ENCODE results near the gene ADAM33. TPM values are rescaled to one million over a fixed set of nuclear protein-coding genes. Genes with fewer than 3 reads are reported as not detected.

Gene ADAM33
- total RNA-seq, 1 experiment from 2014 or later = not detected

- no peaks in the 10 kb centered on the region for H3K9me3 ChIP-seq (ENCODE audit: insufficient read depth, low read depth)
- no peaks in the 10 kb centered on the region for H3K27me3 ChIP-seq (ENCODE audit: insufficient read depth, low read depth)
- no peak for DNase-seq
- TF ChIP-seq EZH2 (IDR thresholded peaks at IDR 0.05; ENCODE audit: low read depth) (no peak), CTCF (conservative IDR thresholded peaks at IDR 0.05) (no peak)
- no peak overlapping the region for H2AFZ ChIP-seq
- no peak overlapping the region for H3K27ac ChIP-seq
- H3K4me2 ChIP-seq = no peak overlapping the region
- H4K20me1 ChIP-seq (ENCODE audit: insufficient read depth) = no peaks in the 10 kb centered on the region
- H3K4me3 ChIP-seq = no peak overlapping the region
- no peaks in the 10 kb centered on the region for H3K4me1 ChIP-seq (replicated peaks; ENCODE audit: insufficient read depth)
- intact Hi-C loops (cut with micrococcal nuclease; ENCODE audit: unreplicated experiment) = no loop called here
- H3K9me2 ChIP-seq (ENCODE audit: insufficient read depth) = no peaks in the 10 kb centered on the region
- ChIA-PET POLR2A (ENCODE audit: unreplicated experiment) (no interaction called here), CTCF (no interaction called here)
- H3K36me3 ChIP-seq (ENCODE audit: low read depth) = no peaks in the 10 kb centered on the region
- no peaks in the 10 kb centered on the region for H3F3A ChIP-seq (ENCODE audit: insufficient read depth, low read depth)
- no TSS peak for BruUV-seq (replicated peaks)
- H3K79me2 ChIP-seq (ENCODE audit: low read depth) = no peaks in the 10 kb centered on the region
Measured at GRCh38 chr20:3660262-3661059, 21.3 kb downstream of the ADAM33 start.

- TF ChIP-seq CTCF (conservative IDR thresholded peaks at IDR 0.05) (no peak), EZH2 (IDR thresholded peaks at IDR 0.05; ENCODE audit: low read depth) (no peak)
- Histone ChIP-seq H2AFZ (no peak overlapping the region), H3K79me2 (ENCODE audit: low read depth) (no peaks in the 10 kb centered on the region), H3K9me2 (ENCODE audit: insufficient read depth) (no peaks in the 10 kb centered on the region), H3K4me1 (replicated peaks; ENCODE audit: insufficient read depth) (no peaks in the 10 kb centered on the region), H3K9me3 (ENCODE audit: insufficient read depth, low read depth) (no peaks in the 10 kb centered on the region), H3F3A (ENCODE audit: insufficient read depth, low read depth) (no peaks in the 10 kb centered on the region), H4K20me1 (ENCODE audit: insufficient read depth) (no peaks in the 10 kb centered on the region), H3K4me2 (no peak overlapping the region), H3K4me3 (no peak overlapping the region), H3K27me3 (ENCODE audit: insufficient read depth, low read depth) (no peaks in the 10 kb centered on the region), H3K27ac (no peak overlapping the region), H3K36me3 (ENCODE audit: low read depth) (no peaks in the 10 kb centered on the region)
- no TSS peak for BruUV-seq (replicated peaks)
- intact Hi-C loops (cut with micrococcal nuclease; ENCODE audit: unreplicated experiment) = no loop called here
- ChIA-PET POLR2A (ENCODE audit: unreplicated experiment) (no interaction called here), CTCF (no interaction called here)
- DNase-seq = no peak
Measured at GRCh38 chr20:3659492-3660261, 22.1 kb downstream of the ADAM33 start.

- Histone ChIP-seq H3K9me3 (ENCODE audit: insufficient read depth, low read depth) (no peaks in the 10 kb centered on the region), H3K9me2 (ENCODE audit: insufficient read depth) (no peaks in the 10 kb centered on the region), H3K4me2 (no peak overlapping the region), H3K27ac (no peak overlapping the region), H3K27me3 (ENCODE audit: insufficient read depth, low read depth) (no peaks in the 10 kb centered on the region), H3K79me2 (ENCODE audit: low read depth) (no peaks in the 10 kb centered on the region), H3K36me3 (ENCODE audit: low read depth) (no peaks in the 10 kb centered on the region), H3F3A (ENCODE audit: insufficient read depth, low read depth) (no peaks in the 10 kb centered on the region), H4K20me1 (ENCODE audit: insufficient read depth) (no peaks in the 10 kb centered on the region), H3K4me1 (replicated peaks; ENCODE audit: insufficient read depth) (no peaks in the 10 kb centered on the region), H2AFZ (no peak overlapping the region), H3K4me3 (no peak overlapping the region)
- ChIA-PET CTCF (no interaction called here), POLR2A (ENCODE audit: unreplicated experiment) (no interaction called here)
- intact Hi-C loops (cut with micrococcal nuclease; ENCODE audit: unreplicated experiment) = no loop called here
- TF ChIP-seq EZH2 (IDR thresholded peaks at IDR 0.05; ENCODE audit: low read depth) = no peak
- TF ChIP-seq CTCF (conservative IDR thresholded peaks at IDR 0.05) = no peak
- no TSS peak for BruUV-seq (replicated peaks)
- no peak for DNase-seq
Measured at GRCh38 chr20:3658716-3659491, 22.9 kb downstream of the ADAM33 start.
